H1 (cell line): Measurements from ENCODE around the gene SPOCK1. TPM values are rescaled to one million over a fixed set of nuclear protein-coding genes. Genes with fewer than 3 reads are reported as not detected.

Experiments
- CTCF ChIA-PET: fragments of 300-600 bp; sonication (Branson Sonifier 250); formaldehyde crosslinking; loops from one replicate; lab custom pipeline; 2021; ENCODE audit not compliant: partially characterized antibody; lab: Charles Lee
- POLR2A ChIA-PET: fragments of 300-600 bp; sonication (Branson Sonifier 250); formaldehyde crosslinking; loops from one replicate; lab custom pipeline; 2021; ENCODE audit warnings: inconsistent platforms; ENCODE audit not compliant: partially characterized antibody; lab: Charles Lee
- DNase-seq, 2 experiments: peaks; one replicate each; pipeline versions ENCODE4 v3.0.0 to v3.0.0-alpha.2; 2010 to 2022; ENCODE audit warnings: low spot score in 2 of 2, low read depth in 1 of 2, mixed read lengths in 1 of 2
- FAIRE-seq: peaks from 2 replicates; lab custom pipeline; 2011; peaks lifted over from hg19 to GRCh38; lab: Jason Lieb, UNC
- H2AFZ ChIP-seq: 2 replicates; pipeline ENCODE4 v1.8.1; 2012; ENCODE audit warnings: low read length, inconsistent platforms
- H2AK5ac ChIP-seq: 2 replicates; pipeline ENCODE4 v1.6.1; 2013; ENCODE audit warnings: low read depth, low read length
- H2BK120ac ChIP-seq: replicated peaks from 2 replicates; pipeline ENCODE3; 2013; ENCODE audit warnings: low read depth, low read length, inconsistent platforms
- H2BK12ac ChIP-seq: 2 replicates; pipeline ENCODE4 v1.6.1; 2013; ENCODE audit warnings: low read depth, low read length
- H2BK15ac ChIP-seq: 2 replicates; pipeline ENCODE4 v1.6.1; 2013; ENCODE audit warnings: low read length
- H2BK20ac ChIP-seq: 2 replicates; pipeline ENCODE4 v1.6.1; 2013; ENCODE audit warnings: low read length
- H2BK5ac ChIP-seq: 2 replicates; pipeline ENCODE4 v1.6.1; 2013; ENCODE audit warnings: low read depth, low read length
- H3K14ac ChIP-seq: 2 replicates; pipeline ENCODE4 v1.6.1; 2013; ENCODE audit warnings: inconsistent platforms; ENCODE audit not compliant: insufficient read length
- H3K18ac ChIP-seq: 2 replicates; pipeline ENCODE4 v1.6.1; 2013; ENCODE audit warnings: low read length; ENCODE audit errors: extremely low read depth
- H3K23ac ChIP-seq: 2 replicates; pipeline ENCODE4 v1.6.1; 2013; ENCODE audit warnings: inconsistent platforms; ENCODE audit not compliant: insufficient read length
- H3K23me2 ChIP-seq: 2 replicates; pipeline ENCODE4 v1.6.1; 2013; ENCODE audit warnings: low read depth, low read length
- H3K27ac ChIP-seq: 2 replicates; pipeline ENCODE4 v1.6.1; 2011; ENCODE audit warnings: low read depth, low read length, inconsistent platforms
- H3K27me3 ChIP-seq, 4 experiments: replicated peaks in 1 of 4; 1 replicate in 1 of 4; 2 replicates in 3 of 4; pipeline versions ENCODE4 v1.6.1 to v1.8.1; 2011 to 2013; ENCODE audit warnings: low read length in 3 of 4, mild to moderate bottlenecking in 3 of 4, inconsistent platforms in 2 of 4, mixed read lengths in 2 of 4, moderate library complexity in 1 of 4; ENCODE audit not compliant: control insufficient read depth in 3 of 4, insufficient read depth in 3 of 4; ENCODE audit errors: extremely low read depth in 1 of 4
- H3K36me3 ChIP-seq, 4 experiments: 2 replicates each; pipeline versions ENCODE4 v1.6.1 to v1.8.1; 2011 to 2013; ENCODE audit warnings: mild to moderate bottlenecking in 4 of 4, low read length in 3 of 4, moderate library complexity in 2 of 4, control low read depth in 1 of 4, inconsistent platforms in 1 of 4; ENCODE audit not compliant: insufficient read depth in 4 of 4, control insufficient read depth in 2 of 4
- H3K4ac ChIP-seq: replicated peaks from 2 replicates; pipeline ENCODE3; 2013; ENCODE audit warnings: low read length, low read depth, mixed read lengths, inconsistent platforms; ENCODE audit not compliant: insufficient read length
- H3K4me1 ChIP-seq, 4 experiments: replicated peaks in 1 of 4; 1 replicate in 1 of 4; 2 replicates in 3 of 4; pipeline versions ENCODE4 v1.6.1 to v1.8.1; 2011 to 2013; ENCODE audit warnings: low read length in 3 of 4, inconsistent platforms in 2 of 4, mixed read lengths in 1 of 4; ENCODE audit not compliant: insufficient read depth in 4 of 4, control insufficient read depth in 3 of 4
- H3K4me2 ChIP-seq, 2 experiments: 2 replicates each; pipeline versions ENCODE4 v1.6.1 to v1.8.1; 2011 to 2013; ENCODE audit warnings: low read depth in 2 of 2, low read length in 2 of 2, control low read depth in 1 of 2, inconsistent platforms in 1 of 2, mild to moderate bottlenecking in 1 of 2; ENCODE audit not compliant: insufficient read depth in 1 of 2
- H3K4me3 ChIP-seq, 4 experiments: fragments of 200-600, 300-600 bp in 1 of 4; sonication (generic), shearing (Covaris generic), sonication (Bioruptor Twin) in 1 of 4; 2 replicates each; pipeline versions ENCODE4 v1.5.1 to v1.8.1; 2011 to 2016; ENCODE audit warnings: low read length in 4 of 4, low read depth in 3 of 4, control low read depth in 2 of 4, inconsistent platforms in 2 of 4, mild to moderate bottlenecking in 2 of 4, mixed read lengths in 1 of 4, moderate library complexity in 1 of 4; ENCODE audit not compliant: insufficient read depth in 2 of 4; ENCODE audit errors: extremely low read depth in 1 of 4
- H3K56ac ChIP-seq: replicated peaks from 2 replicates; pipeline ENCODE3; 2013; ENCODE audit warnings: low read depth, mild to moderate bottlenecking, mixed read lengths, low read length, inconsistent platforms; ENCODE audit not compliant: insufficient read length
- H3K79me1 ChIP-seq: 2 replicates; pipeline ENCODE4 v1.6.1; 2013; ENCODE audit warnings: low read depth, low read length, control low read depth
- H3K79me2 ChIP-seq, 2 experiments: 2 replicates each; pipeline versions ENCODE4 v1.6.1 to v1.8.1; 2012 to 2013; ENCODE audit warnings: low read length in 2 of 2, mild to moderate bottlenecking in 2 of 2, inconsistent platforms in 1 of 2; ENCODE audit not compliant: insufficient read depth in 2 of 2, control insufficient read depth in 1 of 2
- H3K9ac ChIP-seq, 4 experiments: replicated peaks in 1 of 4; 1 replicate in 1 of 4; 2 replicates in 3 of 4; pipeline versions ENCODE4 v1.6.1 to v1.8.1; 2011 to 2013; ENCODE audit warnings: low read depth in 3 of 4, low read length in 3 of 4, control low read depth in 2 of 4, mild to moderate bottlenecking in 2 of 4, moderate library complexity in 2 of 4, inconsistent platforms in 1 of 4; ENCODE audit errors: extremely low read depth in 1 of 4
- H3K9me3 ChIP-seq, 2 experiments: 2 replicates each; pipeline versions ENCODE4 v1.6.1 to v1.8.1; 2012 to 2013; ENCODE audit warnings: mild to moderate bottlenecking in 2 of 2, moderate library complexity in 2 of 2, control low read depth in 1 of 2, inconsistent platforms in 1 of 2, low read depth in 1 of 2, low read length in 1 of 2, mixed read lengths in 1 of 2; ENCODE audit not compliant: insufficient read depth in 2 of 2
- H4K20me1 ChIP-seq, 2 experiments: replicated peaks in 1 of 2; 2 replicates each; pipeline versions ENCODE3 to v1.8.1; 2011 to 2013; ENCODE audit warnings: inconsistent platforms in 2 of 2, low read length in 2 of 2, mild to moderate bottlenecking in 1 of 2; ENCODE audit not compliant: insufficient read depth in 2 of 2, control insufficient read depth in 1 of 2
- H4K5ac ChIP-seq: 2 replicates; pipeline ENCODE4 v1.6.1; 2013; ENCODE audit warnings: low read length, low read depth, mixed read lengths, inconsistent platforms; ENCODE audit not compliant: insufficient read length
- H4K8ac ChIP-seq: 2 replicates; pipeline ENCODE4 v1.8.0; 2013; ENCODE audit warnings: mild to moderate bottlenecking, moderate library complexity, low read length, inconsistent platforms; ENCODE audit not compliant: insufficient read depth; ENCODE audit errors: extremely low read depth
- H4K91ac ChIP-seq: replicated peaks from 2 replicates; pipeline ENCODE3; 2013; ENCODE audit warnings: low read length, mixed read lengths, inconsistent platforms; ENCODE audit not compliant: insufficient read length
- BACH1 ChIP-seq: IDR thresholded peaks from 2 replicates; pipeline ENCODE4 v1.6.1; 2012; ENCODE audit warnings: low read length, improper control_type of control experiment
- CBX5 ChIP-seq: fragments of 300-800, 300-1000 bp; sonication (generic); IDR thresholded peaks from 2 replicates; pipeline ENCODE4 v1.7.1; 2016; ENCODE audit warnings: antibody characterized with exemption, low read length, low read depth
- CHD2 ChIP-seq: IDR thresholded peaks from 2 replicates; pipeline ENCODE4 v1.6.1; 2012; ENCODE audit warnings: low read length, improper control_type of control experiment
- POU5F1 ChIP-seq: IDR thresholded peaks from 2 replicates; pipeline ENCODE4 v1.6.1; 2011; ENCODE audit warnings: low read depth, mild to moderate bottlenecking, low read length, moderate library complexity
- SRF ChIP-seq: IDR thresholded peaks from 2 replicates; pipeline ENCODE4 v1.6.1; 2011; ENCODE audit warnings: mild to moderate bottlenecking, low read depth, low read length, moderate library complexity
- TAF1 ChIP-seq: IDR thresholded peaks from 2 replicates; pipeline ENCODE4 v1.6.1; 2011; ENCODE audit warnings: mild to moderate bottlenecking, low read depth, low read length
- TAF7 ChIP-seq: optimal IDR thresholded peaks from 2 replicates; pipeline ENCODE3; 2011; ENCODE audit warnings: low read depth, mild to moderate bottlenecking, inconsistent platforms, low read length, moderate library complexity, borderline replicate concordance
- USF2 ChIP-seq: IDR thresholded peaks from 2 replicates; pipeline ENCODE4 v1.6.1; 2011; ENCODE audit warnings: low read length, improper control_type of control experiment
- WGBS, 2 experiments: shearing (Covaris generic) in 1 of 2; methylation state at CpG; one replicate each; pipeline versions ENCODE4 v1.1.6 to v1.1.7; 2013 to 2015; ENCODE audit warnings: low lambda C conversion rate in 2 of 2, mixed read lengths in 2 of 2, inconsistent platforms in 1 of 2, low coverage in 1 of 2, missing lambda C conversion rate in 1 of 2; ENCODE audit not compliant: insufficient replicate concordance in 2 of 2, insufficient coverage in 1 of 2, insufficient read length in 1 of 2; ENCODE audit errors: extremely low coverage in 1 of 2, missing lambda C conversion rate in 1 of 2; 5-methylcytosine and 5-hydroxymethylcytosine counted together
- polyA plus RNA-seq, 7 experiments: library from polyadenylated mRNA; depleted of rRNA in 3 of 7; stranded (reverse) in 5 of 7; unstranded in 2 of 7; fragments of >200 nt in 5 of 7; fragments of 200-250 nt in 2 of 7; gene quantifications; 1 replicate in 5 of 7; 2 replicates in 1 of 7; 4 replicates in 1 of 7; pipeline versions ENCODE4 v1.2.1 to v1.2.3, GENCODE V29; 2011 to 2013; ENCODE audit warnings: missing spikeins in 2 of 7, mixed read lengths in 2 of 7
- total RNA-seq: library from RNA; stranded (reverse); fragmentation: NEBNext Ultra II Directional; extraction: Animal tissue kit (Norgen Biotek cat#: 25700); gene quantifications from 2 replicates; pipeline ENCODE4 v1.2.1, GENCODE V29; 2021

The SPOCK1 gene
- total and polyA plus RNA-seq, 2 of the 8 experiments (the other 6 are each of a cell fraction or from before 2014, with no cell fraction given) = 6.9 to 18.1 TPM

GRCh38 chr5:137381555-137381954 is 117.6 kb downstream of the SPOCK1 start:
- H2AFZ ChIP-seq = no peak overlapping the region
- H3K14ac ChIP-seq = no peak overlapping the region
- no peak overlapping the region for H4K8ac ChIP-seq
- H2BK12ac ChIP-seq = no peak overlapping the region
- no peak overlapping the region for H3K4me2 ChIP-seq
- peaks cover 12 to 24% of the 10 kb centered on the region in 2 experiments for H3K9me3 ChIP-seq
- no peak overlapping the region for H2BK5ac ChIP-seq
- no peak overlapping the region for H2BK120ac ChIP-seq
- H3K4ac ChIP-seq = no peak overlapping the region
- no peak overlapping the region for H3K27ac ChIP-seq
- H3K56ac ChIP-seq = no peak overlapping the region
- no peak overlapping the region for H2AK5ac ChIP-seq
- no peak overlapping the region for H3K9ac ChIP-seq
- no peak overlapping the region for H2BK20ac ChIP-seq
- H4K5ac ChIP-seq = no peak overlapping the region
- H3K4me3 ChIP-seq = no peak overlapping the region
- no peak overlapping the region for H3K18ac ChIP-seq
- POLR2A ChIA-PET = no interaction called here
- DNase-seq = no peak
- no peaks in the 10 kb centered on the region for H3K79me2 ChIP-seq
- no peak overlapping the region for H4K91ac ChIP-seq
- H3K4me1 ChIP-seq = no peaks in the 10 kb centered on the region
- H3K27me3 ChIP-seq = no peaks in the 10 kb centered on the region
- H3K23me2 ChIP-seq = no peaks in the 10 kb centered on the region
- H3K79me1 ChIP-seq = no peaks in the 10 kb centered on the region
- 100% methylated on average over 1 of the region's 1 CpG; no CpG with 5 or more reads in 1 of the 2 experiments for WGBS, 2 experiments
- no peak overlapping the region for H2BK15ac ChIP-seq
- H3K36me3 ChIP-seq = no peaks in the 10 kb centered on the region
- no peaks in the 10 kb centered on the region for H4K20me1 ChIP-seq
- no peak overlapping the region for H3K23ac ChIP-seq
- TF ChIP-seq TAF1 = no peak
- no peak for TF ChIP-seq CHD2
- no peak for TF ChIP-seq SRF
- TF ChIP-seq POU5F1 = no peak
- TF ChIP-seq BACH1 = no peak
- no peak for TF ChIP-seq TAF7
- no peak for TF ChIP-seq USF2
- TF ChIP-seq CBX5 = no peak
- CTCF ChIA-PET = interaction anchor here (0.7 to 3.6 kb wide), 2 partner anchors 16 to 62 kb away, joined by 4 to 13 read pairs; no protein-coding TSS in a partner anchor
- no peak for FAIRE-seq
